Measurements from ENCODE around the gene PEA15.

PEA15 gene

DNA sequence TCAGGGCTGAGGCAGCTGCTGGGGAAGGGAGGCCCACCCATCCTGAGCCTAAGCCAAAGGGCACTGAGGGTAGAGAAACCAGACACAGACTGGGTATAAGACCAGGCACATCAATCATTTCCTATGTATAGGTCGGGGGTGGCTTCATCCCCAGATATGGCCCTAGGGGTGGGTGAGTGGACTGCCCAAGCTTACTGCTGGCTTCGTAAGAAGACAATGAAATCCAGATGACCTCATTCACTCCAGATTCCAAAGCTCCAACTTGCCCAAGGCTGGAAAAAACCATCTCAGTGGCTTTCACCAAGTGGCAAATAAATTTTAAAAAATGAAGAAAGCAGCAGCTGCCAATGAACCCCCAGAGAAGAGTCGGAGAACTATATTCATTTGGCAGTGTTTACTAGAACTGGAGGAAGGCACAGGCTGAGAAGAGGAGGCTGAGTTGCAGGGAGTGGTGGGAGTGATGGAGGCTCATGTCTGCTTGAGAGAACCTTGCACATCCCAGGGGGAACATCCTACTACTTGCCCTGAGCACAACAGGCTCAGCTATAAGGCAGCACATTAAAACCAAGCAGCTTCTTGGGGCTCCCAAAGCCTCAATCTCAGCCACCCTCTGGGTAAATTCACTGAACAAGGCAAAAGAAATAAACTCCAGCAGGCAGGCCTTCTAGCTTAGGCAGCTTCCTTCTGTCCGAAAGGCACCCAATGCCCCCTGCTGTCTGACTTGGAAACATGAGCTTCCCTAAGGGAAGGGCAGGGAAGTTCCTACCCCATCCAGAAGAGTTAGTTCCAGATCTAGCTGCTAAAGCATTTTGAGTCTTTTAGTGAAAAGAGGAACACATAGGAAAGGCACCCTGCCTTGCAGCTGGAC is 14.1 kb downstream of the PEA15 start (continued):
- peak; percentile 69; the same call in 1 of the 2 replicates for TF ChIP-seq CTCF (tag by site-specific recombination; IDR thresholded peaks at IDR 0.05)

GRCh38 chr1:160220301-160220700 is 15.1 kb downstream of the PEA15 start:
- Histone ChIP-seq H3K36me3 (ENCODE audit: control insufficient read depth in 2 of 2, insufficient read depth in 1 of 2, low read length in 2 of 2) (peaks cover 47 to 100% of the 10 kb centered on the region in 2 experiments), H3K4me1 (ENCODE audit: control insufficient read depth, insufficient read depth, low read length) (no peaks in the 10 kb centered on the region), H3K4me3 (ENCODE audit: low read depth, low read length) (no peak overlapping the region), H3K27ac (ENCODE audit: extremely low read depth, low read depth, low read length) (no peak overlapping the region), H3K9me3 (ENCODE audit: control insufficient read depth, insufficient read depth, low read depth, low read length) (no peaks in the 10 kb centered on the region)
- ChIA-PET CTCF (interaction anchor here (0.5 to 6.2 kb wide), 27 partner anchors 8 to 157 kb away, joined by 3 to 94 read pairs (median 5); partner anchors contain the start of genes CASQ1, IGSF8 and PEA15), POLR2A (interaction anchor here (1.3 to 1.7 kb wide), 4 partner anchors 28 to 122 kb away, joined by 3 to 9 read pairs (median 6); partner anchors contain the start of gene IGSF8)
- no peak for TF ChIP-seq ZNF488 (tag by site-specific recombination; IDR thresholded peaks at IDR 0.05)
- no peak for TF ChIP-seq HOXD13 (CRISPR knock-in tag; IDR thresholded peaks at IDR 0.05; ENCODE audit: borderline replicate concordance)
- no peak for TF ChIP-seq SP2 (tag by site-specific recombination; IDR thresholded peaks at IDR 0.05)
- no peak for TF ChIP-seq ZNF48 (tag by site-specific recombination; IDR thresholded peaks at IDR 0.05)
- TF ChIP-seq BCL11A (tag by site-specific recombination; IDR thresholded peaks at IDR 0.05; ENCODE audit: low read depth), result no peak
- no peak for TF ChIP-seq ZBTB44 (tag by site-specific recombination; IDR thresholded peaks at IDR 0.05)
- TF ChIP-seq ZNF394 (tag by site-specific recombination; IDR thresholded peaks at IDR 0.05; ENCODE audit: borderline replicate concordance), result no peak
- TF ChIP-seq KLF9 (tag by site-specific recombination; IDR thresholded peaks at IDR 0.05; ENCODE audit: low read depth), result no peak
- TF ChIP-seq ZSCAN18 (tag by site-specific recombination; IDR thresholded peaks at IDR 0.05), result no peak
- no peak for TF ChIP-seq ZNF404 (tag by site-specific recombination; IDR thresholded peaks at IDR 0.05)
- TF ChIP-seq ZNF707 (tag by site-specific recombination; IDR thresholded peaks at IDR 0.05), result no peak
- no peak for TF ChIP-seq ZNF146 (tag by site-specific recombination; IDR thresholded peaks at IDR 0.05)
- TF ChIP-seq ZNF175 (tag by site-specific recombination; IDR thresholded peaks at IDR 0.05), result no peak

DNA sequence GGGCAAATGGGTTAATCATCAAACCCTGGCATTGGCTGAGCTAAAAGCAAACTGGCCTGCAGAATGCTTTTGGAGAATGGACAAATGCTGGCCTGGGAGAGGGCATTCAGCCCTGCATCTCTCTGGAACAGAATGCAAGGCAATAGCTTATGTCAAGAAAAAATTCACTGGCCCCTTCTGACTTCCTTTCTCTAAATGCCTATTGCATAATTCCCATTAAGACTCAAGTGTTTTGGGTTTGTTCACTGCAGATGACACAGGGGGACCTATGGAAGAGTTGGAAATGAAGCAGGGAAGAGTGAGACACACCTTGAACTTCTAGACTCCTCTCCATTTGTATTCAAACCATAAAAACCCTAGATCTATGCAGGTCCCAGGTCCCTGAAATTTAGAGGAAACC is 15.9 kb downstream of the PEA15 start:
- Histone ChIP-seq H3K4me3 (ENCODE audit: low read depth, low read length) (no peak overlapping the region), H3K36me3 (ENCODE audit: control insufficient read depth in 2 of 2, insufficient read depth in 1 of 2, low read length in 2 of 2) (peaks cover 48 to 100% of the 10 kb centered on the region in 2 experiments), H3K27ac (ENCODE audit: extremely low read depth, low read depth, low read length) (no peak overlapping the region), H3K4me1 (ENCODE audit: control insufficient read depth, insufficient read depth, low read length) (no peaks in the 10 kb centered on the region), H3K9me3 (ENCODE audit: control insufficient read depth, insufficient read depth, low read depth, low read length) (no peaks in the 10 kb centered on the region)
- TF ChIP-seq PRDM10 (tag by site-specific recombination; IDR thresholded peaks at IDR 0.05) (peak; percentile 36; the same call in 1 of the 2 replicates), ZNF596 (tag by site-specific recombination; IDR thresholded peaks at IDR 0.05) (no peak), MZF1 (tag by site-specific recombination; IDR thresholded peaks at IDR 0.05; ENCODE audit: borderline replicate concordance) (no peak)
- POLR2A ChIA-PET, result no interaction called here
- CTCF ChIA-PET, result interaction anchor here (0.5 to 6.2 kb wide), 12 partner anchors 15 to 136 kb away, joined by 3 to 94 read pairs (median 4); partner anchors contain the start of genes CASQ1 and PEA15
